Measurements from ENCODE around the gene TLR9.

The TLR9 gene

GRCh38 chr3:52257911-52258310 lies 32.5 kb upstream of the TLR9 start:
- H3K4me1 ChIP-seq (ENCODE audit: insufficient read depth, poor library complexity, severe bottlenecking), result no peaks in the 10 kb centered on the region
- H3K27me3 ChIP-seq (ENCODE audit: insufficient read depth, poor library complexity, severe bottlenecking), result no peaks in the 10 kb centered on the region
- H3K9me3 ChIP-seq (ENCODE audit: severe bottlenecking), result no peaks in the 10 kb centered on the region
- no peak for ATAC-seq (ENCODE audit: low read depth)
- H3K27ac ChIP-seq (ENCODE audit: poor library complexity, severe bottlenecking), result no peak overlapping the region
- no peak overlapping the region for H3K4me3 ChIP-seq (ENCODE audit: severe bottlenecking)
- H3K36me3 ChIP-seq (ENCODE audit: low read depth), result peaks cover 92% of the 10 kb centered on the region
- DNase-seq (ENCODE audit: low spot score), result no peak
- no peak for TF ChIP-seq CTCF (IDR thresholded peaks at IDR 0.05; ENCODE audit: poor library complexity, severe bottlenecking)

- Histone ChIP-seq H3K27ac (ENCODE audit: poor library complexity, severe bottlenecking) (no peak overlapping the region), H3K4me3 (ENCODE audit: severe bottlenecking) (no peak overlapping the region), H3K4me1 (ENCODE audit: insufficient read depth, poor library complexity, severe bottlenecking) (no peaks in the 10 kb centered on the region), H3K27me3 (ENCODE audit: insufficient read depth, poor library complexity, severe bottlenecking) (no peaks in the 10 kb centered on the region), H3K9me3 (ENCODE audit: severe bottlenecking) (no peaks in the 10 kb centered on the region), H3K36me3 (ENCODE audit: low read depth) (peaks cover 92% of the 10 kb centered on the region)
- TF ChIP-seq CTCF (IDR thresholded peaks at IDR 0.05; ENCODE audit: poor library complexity, severe bottlenecking), result no peak
- DNase-seq (ENCODE audit: low spot score) (no peak), ATAC-seq (ENCODE audit: low read depth) (no peak)
Observed at GRCh38 chr3:52256622-52257021, 31.2 kb upstream of the TLR9 start.

GRCh38 chr3:52256159-52256558 lies 30.7 kb upstream of the TLR9 start:
- H3K4me3 ChIP-seq (ENCODE audit: severe bottlenecking), result no peak overlapping the region
- H3K27ac ChIP-seq (ENCODE audit: poor library complexity, severe bottlenecking), result no peak overlapping the region
- H3K9me3 ChIP-seq (ENCODE audit: severe bottlenecking), result no peaks in the 10 kb centered on the region
- H3K27me3 ChIP-seq (ENCODE audit: insufficient read depth, poor library complexity, severe bottlenecking), result no peaks in the 10 kb centered on the region
- ATAC-seq (ENCODE audit: low read depth), result no peak
- no peaks in the 10 kb centered on the region for H3K4me1 ChIP-seq (ENCODE audit: insufficient read depth, poor library complexity, severe bottlenecking)
- no peak for DNase-seq (ENCODE audit: low spot score)
- no peak for TF ChIP-seq CTCF (IDR thresholded peaks at IDR 0.05; ENCODE audit: poor library complexity, severe bottlenecking)
- H3K36me3 ChIP-seq (ENCODE audit: low read depth), result peaks cover 90% of the 10 kb centered on the region

- no peaks in the 10 kb centered on the region for H3K4me1 ChIP-seq (ENCODE audit: insufficient read depth, poor library complexity, severe bottlenecking)
- no peak overlapping the region for H3K4me3 ChIP-seq (ENCODE audit: severe bottlenecking)
- peaks cover 74% of the 10 kb centered on the region for H3K36me3 ChIP-seq (ENCODE audit: low read depth)
- TF ChIP-seq CTCF (IDR thresholded peaks at IDR 0.05; ENCODE audit: poor library complexity, severe bottlenecking), result no peak
- no peak for ATAC-seq (ENCODE audit: low read depth)
- H3K27ac ChIP-seq (ENCODE audit: poor library complexity, severe bottlenecking), result no peak overlapping the region
- H3K9me3 ChIP-seq (ENCODE audit: severe bottlenecking), result no peaks in the 10 kb centered on the region
- DNase-seq (ENCODE audit: low spot score), result no peak
- no peaks in the 10 kb centered on the region for H3K27me3 ChIP-seq (ENCODE audit: insufficient read depth, poor library complexity, severe bottlenecking)
Observed at GRCh38 chr3:52254608-52255007, 29.2 kb upstream of the TLR9 start.

- DNase-seq (ENCODE audit: low spot score), result no peak
- H3K4me3 ChIP-seq (ENCODE audit: severe bottlenecking), result no peak overlapping the region
- peaks cover 64% of the 10 kb centered on the region for H3K36me3 ChIP-seq (ENCODE audit: low read depth)
- H3K4me1 ChIP-seq (ENCODE audit: insufficient read depth, poor library complexity, severe bottlenecking), result no peaks in the 10 kb centered on the region
- H3K9me3 ChIP-seq (ENCODE audit: severe bottlenecking), result no peaks in the 10 kb centered on the region
- peak; percentile 25; the same call in 2 of the 3 replicates for ATAC-seq (ENCODE audit: low read depth)
- H3K27me3 ChIP-seq (ENCODE audit: insufficient read depth, poor library complexity, severe bottlenecking), result no peaks in the 10 kb centered on the region
- TF ChIP-seq CTCF (IDR thresholded peaks at IDR 0.05; ENCODE audit: poor library complexity, severe bottlenecking), result no peak
- no peak overlapping the region for H3K27ac ChIP-seq (ENCODE audit: poor library complexity, severe bottlenecking)
Observed at GRCh38 chr3:52253314-52254304, 28.2 kb upstream of the TLR9 start.
